Endodermal cell (in vitro differentiated cells): ENCODE results near the gene EFHC1. TPM values are rescaled to one million over a fixed set of nuclear protein-coding genes. Genes with fewer than 3 reads are reported as not detected.

Experiments
- DNase-seq: peaks from one replicate; pipeline ENCODE4 v3.0.0-alpha.2; 2017
- H3K27ac ChIP-seq: 2 replicates; pipeline ENCODE4 v1.5.1; 2013; ENCODE audit warnings: mild to moderate bottlenecking, low read depth, low read length, moderate library complexity
- H3K27me3 ChIP-seq: 2 replicates; pipeline ENCODE4 v1.6.1; 2013; ENCODE audit warnings: mild to moderate bottlenecking, low read length, moderate library complexity; ENCODE audit not compliant: insufficient read depth, control insufficient read depth, poor library complexity, severe bottlenecking
- H3K36me3 ChIP-seq: 2 replicates; pipeline ENCODE4 v1.7.0; 2013; ENCODE audit warnings: mild to moderate bottlenecking, low read length, moderate library complexity; ENCODE audit not compliant: control insufficient read depth, insufficient read depth
- H3K4me1 ChIP-seq: one replicate; pipeline ENCODE4 v1.7.0; 2013; ENCODE audit warnings: low read length; ENCODE audit not compliant: control insufficient read depth, insufficient read depth
- H3K4me3 ChIP-seq: 2 replicates; pipeline ENCODE4 v1.5.1; 2013; ENCODE audit warnings: mild to moderate bottlenecking, low read length, moderate library complexity
- H3K9ac ChIP-seq: 2 replicates; pipeline ENCODE4 v1.6.1; 2013; ENCODE audit warnings: mild to moderate bottlenecking, low read length, moderate library complexity; ENCODE audit not compliant: poor library complexity, severe bottlenecking; ENCODE audit errors: extremely low read depth
- H3K9me3 ChIP-seq: 2 replicates; pipeline ENCODE4 v1.6.1; 2013; ENCODE audit warnings: mild to moderate bottlenecking, low read length, moderate library complexity; ENCODE audit not compliant: control insufficient read depth
- H3K27ac Mint-ChIP-seq: 2 replicates; pipeline ENCODE4 v1.8.0; 2020; ENCODE audit warnings: mixed read lengths
- H3K27me3 Mint-ChIP-seq: 2 replicates; pipeline ENCODE4 v1.8.0; 2021; ENCODE audit warnings: mild to moderate bottlenecking, mixed read lengths; ENCODE audit not compliant: insufficient read depth
- H3K36me3 Mint-ChIP-seq: 2 replicates; pipeline ENCODE4 v1.8.0; 2020; ENCODE audit warnings: low read depth, mixed read lengths
- H3K4me1 Mint-ChIP-seq: 2 replicates; pipeline ENCODE4 v1.8.0; 2020; ENCODE audit warnings: mixed read lengths
- H3K4me3 Mint-ChIP-seq: 2 replicates; pipeline ENCODE4 v1.8.0; 2020; ENCODE audit warnings: mild to moderate bottlenecking, moderate library complexity, mixed read lengths
- H3K9me3 Mint-ChIP-seq: 2 replicates; pipeline ENCODE4 v1.8.0; 2020; ENCODE audit warnings: mild to moderate bottlenecking, mixed read lengths
- CTCF ChIP-seq: fragments of 200-600 bp; sonication (generic); conservative IDR thresholded peaks from 2 replicates; pipeline ENCODE4 v1.5.0; 2021; ENCODE audit warnings: antibody characterized with exemption, mild to moderate bottlenecking
- WGBS, 2 experiments: methylation state at CpG; one replicate each; pipeline versions ENCODE4 v1.1.5 to v1.1.7; 2013; ENCODE audit warnings: missing lambda C conversion rate in 2 of 2, mixed read lengths in 1 of 2; ENCODE audit not compliant: insufficient coverage in 1 of 2, insufficient read length in 1 of 2; 5-methylcytosine and 5-hydroxymethylcytosine counted together
- total RNA-seq, 2 donors: library from RNA; stranded (reverse); fragmentation: NEBNext Ultra II Directional in 1 of 2; extraction: Animal tissue kit (Norgen Biotek cat#: 25700) in 1 of 2; gene quantifications; 2 replicates in 1 of 2; 3 replicates in 1 of 2; pipeline ENCODE4 v1.2.1, GENCODE V29; 2021

Gene EFHC1
- total RNA-seq, 2 donors from 2014 or later: 26.4 to 46.4 TPM

- no peak overlapping the region for H3K27ac Mint-ChIP-seq
- no peak for TF ChIP-seq CTCF
- no peak overlapping the region for H3K4me3 Mint-ChIP-seq
- no peak overlapping the region for H3K9ac ChIP-seq
- peaks cover 3% of the 10 kb centered on the region for H3K36me3 ChIP-seq
- H3K9me3 ChIP-seq: no peaks in the 10 kb centered on the region
- H3K36me3 Mint-ChIP-seq: peaks cover 11% of the 10 kb centered on the region
- H3K4me3 ChIP-seq: no peak overlapping the region
- H3K4me1 ChIP-seq: peaks cover 11% of the 10 kb centered on the region
- H3K27ac ChIP-seq: no peak overlapping the region
- H3K27me3 Mint-ChIP-seq: no peaks in the 10 kb centered on the region
- H3K27me3 ChIP-seq: no peaks in the 10 kb centered on the region
- H3K4me1 Mint-ChIP-seq: peaks cover 35% of the 10 kb centered on the region
- WGBS, 2 experiments: 96 to 98% methylated on average over 5 of the region's 5 CpGs
- no peaks in the 10 kb centered on the region for H3K9me3 Mint-ChIP-seq
- no peak for DNase-seq
Measured at GRCh38 chr6:52538901-52539354, 118.8 kb downstream of the EFHC1 start.

- Histone ChIP-seq H3K27ac (no peak overlapping the region), H3K4me3 (no peak overlapping the region), H3K4me1 (peaks cover 17% of the 10 kb centered on the region), H3K9ac (no peak overlapping the region), H3K27me3 (no peaks in the 10 kb centered on the region), H3K36me3 (peaks cover 3% of the 10 kb centered on the region), H3K9me3 (no peaks in the 10 kb centered on the region)
- Mint-ChIP-seq H3K36me3 (peaks cover 4% of the 10 kb centered on the region), H3K9me3 (no peaks in the 10 kb centered on the region), H3K4me1 (peaks cover 42% of the 10 kb centered on the region), H3K27me3 (no peaks in the 10 kb centered on the region), H3K4me3 (no peak overlapping the region), H3K27ac (no peak overlapping the region)
- no peak for TF ChIP-seq CTCF
- DNase-seq: no peak
- 92 to 100% methylated on average over 4 to 5 of the region's 6 CpGs for WGBS, 2 experiments
Measured at GRCh38 chr6:52539607-52540006, 119.5 kb downstream of the EFHC1 start.

- Histone ChIP-seq H3K27ac (no peak overlapping the region), H3K9me3 (no peaks in the 10 kb centered on the region), H3K36me3 (no peaks in the 10 kb centered on the region), H3K4me1 (peaks cover 21% of the 10 kb centered on the region), H3K4me3 (no peak overlapping the region), H3K9ac (no peak overlapping the region), H3K27me3 (no peaks in the 10 kb centered on the region)
- no peaks in the 10 kb centered on the region for H3K36me3 Mint-ChIP-seq
- H3K27me3 Mint-ChIP-seq: no peaks in the 10 kb centered on the region
- no peak for TF ChIP-seq CTCF
- H3K27ac Mint-ChIP-seq: no peak overlapping the region
- H3K9me3 Mint-ChIP-seq: no peaks in the 10 kb centered on the region
- WGBS, 2 experiments: 96% methylated on average over 3 of the region's 3 CpGs; no CpG with 5 or more reads in 1 of the 2 experiments
- DNase-seq: no peak
- no peak overlapping the region for H3K4me3 Mint-ChIP-seq
- peaks cover 48% of the 10 kb centered on the region for H3K4me1 Mint-ChIP-seq
Measured at GRCh38 chr6:52540286-52540902, 120.3 kb downstream of the EFHC1 start.
